Raji (cell line): ENCODE measurements around the gene PLAGL2.

Experiments used
- POLR2A ChIP-seq: IDR thresholded peaks from 2 replicates; pipeline ENCODE4 v1.6.1; 2011; ENCODE audit warnings: low read depth, low read length, control low read depth; ENCODE audit not compliant: insufficient read depth

The PLAGL2 gene

GRCh38 chr20:32181606-32182005 lies 25.9 kb downstream of the PLAGL2 start:
- no peak for TF ChIP-seq POLR2A

- no peak for TF ChIP-seq POLR2A
These were observed 27.6 kb downstream of the PLAGL2 start for GRCh38 chr20:32179934-32180333.

- TF ChIP-seq POLR2A, result no peak
These were observed 28.0 kb downstream of the PLAGL2 start for GRCh38 chr20:32179515-32179914.

- TF ChIP-seq POLR2A, result no peak
These were observed 39.2 kb downstream of the PLAGL2 start for GRCh38 chr20:32168184-32168910.

GRCh38 chr20:32167552-32167951 lies 40.0 kb downstream of the PLAGL2 start:
- TF ChIP-seq POLR2A, result no peak

- TF ChIP-seq POLR2A, result no peak
These were observed 41.6 kb downstream of the PLAGL2 start for GRCh38 chr20:32165836-32166545.

- TF ChIP-seq POLR2A, result no peak
These were observed 42.4 kb downstream of the PLAGL2 start for GRCh38 chr20:32164984-32165735.

- TF ChIP-seq POLR2A, result no peak
These were observed 43.6 kb downstream of the PLAGL2 start for GRCh38 chr20:32163951-32164350.

- TF ChIP-seq POLR2A, result no peak
These were observed 45.2 kb downstream of the PLAGL2 start for GRCh38 chr20:32162351-32162750.

- TF ChIP-seq POLR2A, result no peak
These were observed 47.2 kb downstream of the PLAGL2 start for GRCh38 chr20:32160341-32160740.

GRCh38 chr20:32159766-32160221 lies 47.7 kb downstream of the PLAGL2 start:
- no peak for TF ChIP-seq POLR2A

GRCh38 chr20:32158943-32159660 lies 48.4 kb downstream of the PLAGL2 start:
- no peak for TF ChIP-seq POLR2A

GRCh38 chr20:32158351-32158750 lies 49.2 kb downstream of the PLAGL2 start:
- no peak for TF ChIP-seq POLR2A

- TF ChIP-seq POLR2A, result no peak
These were observed 49.9 kb downstream of the PLAGL2 start for GRCh38 chr20:32157611-32158010.
